ENCODE data around the gene MAN1A1. TPM values are rescaled to one million over a fixed set of nuclear protein-coding genes. Genes with fewer than 3 reads are reported as not detected.

MAN1A1 gene
- total RNA-seq, 1 donor from 2014 or later: 75.5 TPM

- DNase-seq (ENCODE audit: low spot score in 2 of 2): peak in 1 of 2 donors; percentile 66
- Histone ChIP-seq H3K4me1 (peaks cover 0 to 11% of the 10 kb centered on the region in 2 donors), H3K36me3 (no peaks in the 10 kb centered on the region), H3K27ac (peak overlapping the region; percentile 93 to 94), H3K4me3 (peak overlapping the region; percentile 97 to 98), H3K9me3 (no peaks in the 10 kb centered on the region), H3K27me3 (no peaks in the 10 kb centered on the region)
- TF ChIP-seq, protein P1, sequence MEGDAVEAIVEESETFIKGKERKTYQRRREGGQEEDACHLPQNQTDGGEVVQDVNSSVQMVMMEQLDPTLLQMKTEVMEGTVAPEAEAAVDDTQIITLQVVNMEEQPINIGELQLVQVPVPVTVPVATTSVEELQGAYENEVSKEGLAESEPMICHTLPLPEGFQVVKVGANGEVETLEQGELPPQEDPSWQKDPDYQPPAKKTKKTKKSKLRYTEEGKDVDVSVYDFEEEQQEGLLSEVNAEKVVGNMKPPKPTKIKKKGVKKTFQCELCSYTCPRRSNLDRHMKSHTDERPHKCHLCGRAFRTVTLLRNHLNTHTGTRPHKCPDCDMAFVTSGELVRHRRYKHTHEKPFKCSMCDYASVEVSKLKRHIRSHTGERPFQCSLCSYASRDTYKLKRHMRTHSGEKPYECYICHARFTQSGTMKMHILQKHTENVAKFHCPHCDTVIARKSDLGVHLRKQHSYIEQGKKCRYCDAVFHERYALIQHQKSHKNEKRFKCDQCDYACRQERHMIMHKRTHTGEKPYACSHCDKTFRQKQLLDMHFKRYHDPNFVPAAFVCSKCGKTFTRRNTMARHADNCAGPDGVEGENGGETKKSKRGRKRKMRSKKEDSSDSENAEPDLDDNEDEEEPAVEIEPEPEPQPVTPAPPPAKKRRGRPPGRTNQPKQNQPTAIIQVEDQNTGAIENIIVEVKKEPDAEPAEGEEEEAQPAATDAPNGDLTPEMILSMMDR (IDR thresholded peaks at IDR 0.05): no peak
- intact Hi-C loops (cut with DNase I): loop anchor here (2.0 to 10.0 kb wide), 2 partner anchors 272 to 416 kb away; partner anchors contain the start of genes FAM184A and MCM9
Measured at GRCh38 chr6:119350202-119350951, 816 bp upstream of the MAN1A1 start.

- DNase-seq (ENCODE audit: low spot score in 2 of 2): peak in 1 of 2 donors; percentile 67
- H3K9me3 ChIP-seq: no peaks in the 10 kb centered on the region
- peak overlapping the region; percentile 97 to 98 for H3K4me3 ChIP-seq
- intact Hi-C loops (cut with DNase I): loop anchor here (2.0 to 5.0 kb wide), 3 partner anchors 202 to 457 kb away; partner anchors contain the start of gene ASF1A
- H3K4me1 ChIP-seq: peaks cover 0 to 11% of the 10 kb centered on the region in 2 donors
- peak overlapping the region; percentile 93 to 94 for H3K27ac ChIP-seq
- TF ChIP-seq, protein P1 (IDR thresholded peaks at IDR 0.05): no peak
- H3K27me3 ChIP-seq: no peaks in the 10 kb centered on the region
- H3K36me3 ChIP-seq: no peaks in the 10 kb centered on the region
Measured at GRCh38 chr6:119348748-119349360, 707 bp downstream of the MAN1A1 start.

DNA sequence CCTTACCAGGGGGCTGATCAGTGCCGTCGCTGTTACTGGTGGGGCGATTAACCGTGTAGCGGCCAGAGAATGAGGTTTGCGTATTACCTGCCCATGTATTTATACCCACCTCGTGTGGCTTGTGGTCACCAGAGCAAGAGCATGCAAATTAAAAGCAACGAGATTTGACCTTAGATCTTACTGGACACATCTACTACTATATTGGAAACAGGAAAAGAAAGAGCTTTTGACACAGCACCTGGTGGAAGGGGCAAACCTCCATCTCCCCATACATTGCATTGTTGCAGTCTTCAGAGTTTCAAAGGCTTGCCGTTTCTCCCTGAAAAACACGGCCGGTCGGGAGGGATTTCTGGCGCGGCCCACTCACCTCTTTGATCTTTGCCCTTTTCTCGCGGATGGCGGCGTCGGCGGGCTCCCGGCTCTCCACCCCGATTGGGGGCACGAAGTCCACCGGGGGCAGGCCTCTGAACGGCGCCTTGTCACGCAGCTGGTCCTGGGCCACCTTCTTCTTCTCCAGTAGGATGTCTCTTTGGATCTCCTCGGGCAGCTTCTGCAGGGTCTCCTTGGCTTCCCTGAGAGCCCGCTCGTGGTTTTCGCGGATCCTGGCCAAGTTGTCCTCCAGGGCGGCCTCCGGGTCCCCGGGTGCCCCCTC, 1.3 kb downstream of the MAN1A1 start:
- Histone ChIP-seq H3K27ac (peak overlapping the region; percentile 93 to 94), H3K9me3 (no peaks in the 10 kb centered on the region), H3K4me3 (peak overlapping the region; percentile 97 to 98), H3K36me3 (no peaks in the 10 kb centered on the region), H3K27me3 (no peaks in the 10 kb centered on the region), H3K4me1 (peaks cover 0 to 10% of the 10 kb centered on the region in 2 donors)
- TF ChIP-seq, protein P1 (IDR thresholded peaks at IDR 0.05): no peak
- DNase-seq (ENCODE audit: low spot score in 2 of 2): peak in 1 of 2 donors; percentile 68
- intact Hi-C loops (cut with DNase I): loop anchor here (2.0 to 5.0 kb wide), 3 partner anchors 201 to 456 kb away; partner anchors contain the start of gene ASF1A

DNA sequence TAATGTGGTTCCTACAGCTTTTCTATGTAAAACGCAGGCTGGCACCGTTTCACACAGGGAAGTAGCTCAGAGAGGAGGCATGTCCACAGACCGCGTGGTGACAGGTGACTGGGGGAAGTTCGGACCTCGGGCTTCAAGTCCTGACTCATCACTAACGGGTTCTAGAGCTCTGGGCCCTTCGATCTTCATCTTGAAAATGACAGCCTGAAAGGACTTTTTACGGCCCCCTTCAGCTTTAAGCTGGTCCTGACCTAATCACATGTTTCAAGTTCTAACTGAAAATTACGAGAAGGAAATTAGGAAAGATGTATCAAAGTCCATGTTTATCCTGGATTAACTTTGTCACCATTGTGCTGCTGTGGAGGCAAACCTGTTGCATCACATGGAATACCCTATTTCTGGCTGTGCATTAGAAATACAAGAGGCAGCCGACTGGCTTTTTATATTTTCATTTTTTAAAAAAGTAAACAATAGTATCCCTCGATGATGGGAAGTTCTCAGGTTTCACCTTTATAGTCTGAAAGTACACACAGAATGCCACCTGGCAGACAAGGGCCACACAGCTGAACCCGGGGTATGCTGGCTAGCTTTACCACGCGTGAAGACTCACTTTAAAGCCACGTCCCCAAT, 2.0 kb downstream of the MAN1A1 start:
- peak overlapping the region; percentile 97 to 98 for H3K4me3 ChIP-seq
- intact Hi-C loops (cut with DNase I): loop anchor here (2.0 to 5.0 kb wide), 3 partner anchors 200 to 455 kb away; partner anchors contain the start of gene ASF1A
- H3K27me3 ChIP-seq: no peaks in the 10 kb centered on the region
- H3K36me3 ChIP-seq: no peaks in the 10 kb centered on the region
- peak overlapping the region; percentile 93 to 94 for H3K27ac ChIP-seq
- H3K9me3 ChIP-seq: no peaks in the 10 kb centered on the region
- TF ChIP-seq, protein P1 (IDR thresholded peaks at IDR 0.05): no peak
- H3K4me1 ChIP-seq: peaks cover 0 to 8% of the 10 kb centered on the region in 2 donors
- peak; percentile 26 to 72 for DNase-seq (ENCODE audit: low spot score in 2 of 2)

DNA sequence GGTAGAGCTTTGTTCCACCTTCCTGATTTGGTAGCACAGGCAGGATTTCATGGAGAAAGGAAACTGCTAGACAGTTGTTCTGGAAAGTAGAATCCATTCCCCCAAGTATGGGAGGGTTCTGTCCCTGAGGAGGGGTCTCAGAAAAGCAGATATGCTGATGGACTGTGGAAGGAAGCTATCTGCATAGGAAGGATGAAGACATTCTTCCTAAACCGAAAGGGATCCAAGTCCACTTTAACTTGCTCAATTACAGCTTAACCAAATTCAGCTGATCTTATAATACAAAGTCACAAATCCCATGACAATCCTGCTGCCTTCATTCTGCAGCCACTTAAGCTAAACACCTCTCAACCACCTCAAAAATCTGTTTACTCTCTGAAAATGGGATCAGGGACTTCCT, 2.6 kb downstream of the MAN1A1 start:
- Histone ChIP-seq H3K4me3 (peak overlapping the region; percentile 97 to 98), H3K27ac (peak overlapping the region; percentile 37 to 93)
- intact Hi-C loops (cut with DNase I): loop anchor here (5.0 kb wide), 2 partner anchors 200 to 455 kb away; partner anchors contain the start of gene ASF1A

More for the DNA sequence above, 2.6 kb downstream of the MAN1A1 start:
- DNase-seq (ENCODE audit: low spot score in 2 of 2): no peak
- Histone ChIP-seq H3K4me1 (peaks cover 0 to 8% of the 10 kb centered on the region in 2 donors), H3K9me3 (no peaks in the 10 kb centered on the region), H3K36me3 (no peaks in the 10 kb centered on the region), H3K27me3 (no peaks in the 10 kb centered on the region)
- TF ChIP-seq, protein P1 (IDR thresholded peaks at IDR 0.05): no peak
